Activated B cell treated with CpG ODN at 0.5 μM for 24 hours (primary cell): ENCODE data around the gene VEPH1. TPM values are rescaled to one million over a fixed set of nuclear protein-coding genes. Genes with fewer than 3 reads are reported as not detected.
"Not testable (repeated sequence)": the region's sequence is repeated elsewhere in the genome, so short reads cannot be mapped to it uniquely, and the experiment has no call there.

Experiments used
- ATAC-seq: fragments of 200-7000 bp; cut with Tn5 transposase; one replicate; pipeline ENCODE4 v1.10.0; 2021; ENCODE audit warnings: low read depth, mild to moderate bottlenecking, moderate library complexity
- CTCF ChIA-PET: fragments of 350-600 bp; sonication (Branson Sonifier 250); formaldehyde crosslinking; loops from one replicate; lab custom pipeline; 2021; ENCODE audit warnings: antibody characterized with exemption; lab: Charles Lee
- POLR2A ChIA-PET: fragments of 350-600 bp; sonication (Branson Sonifier 250); formaldehyde crosslinking; loops from one replicate; lab custom pipeline; 2021; ENCODE audit warnings: antibody characterized with exemption; lab: Charles Lee
- DNase-seq: peaks from one replicate; pipeline ENCODE4 v3.0.0; 2022
- H3K27ac Mint-ChIP-seq: one replicate; pipeline ENCODE4 v1.8.0; 2020; ENCODE audit warnings: mixed read lengths
- H3K27me3 Mint-ChIP-seq: one replicate; pipeline ENCODE4 v1.8.0; 2021; ENCODE audit warnings: mixed read lengths
- H3K36me3 Mint-ChIP-seq: one replicate; pipeline ENCODE4 v1.8.0; 2021; ENCODE audit warnings: low read depth, mixed read lengths
- H3K4me1 Mint-ChIP-seq: one replicate; pipeline ENCODE4 v1.8.0; 2021; ENCODE audit warnings: mixed read lengths
- H3K4me3 Mint-ChIP-seq: one replicate; pipeline ENCODE4 v1.8.0; 2020; ENCODE audit warnings: mild to moderate bottlenecking, mixed read lengths
- H3K9me3 Mint-ChIP-seq: one replicate; pipeline ENCODE4 v1.8.0; 2020; ENCODE audit warnings: mixed read lengths
- intact Hi-C: fragments of 100-400 bp; cut with micrococcal nuclease; formaldehyde crosslinking; loops from one replicate; pipeline ENCODE4 v1.15.1; 2024
- total RNA-seq: library from RNA; stranded (reverse); gene quantifications from 2 replicates; pipeline ENCODE4 v1.2.3, GENCODE V29; 2022
- TF ChIP-seq, protein P1 (sequence below): fragments of 200-600 bp; IDR thresholded peaks from one replicate; pipeline ENCODE4 v1.8.0; 2022; ENCODE audit warnings: antibody characterized with exemption, mild to moderate bottlenecking

The VEPH1 gene
- total RNA-seq, 1 donor from 2014 or later, result not detected

DNA sequence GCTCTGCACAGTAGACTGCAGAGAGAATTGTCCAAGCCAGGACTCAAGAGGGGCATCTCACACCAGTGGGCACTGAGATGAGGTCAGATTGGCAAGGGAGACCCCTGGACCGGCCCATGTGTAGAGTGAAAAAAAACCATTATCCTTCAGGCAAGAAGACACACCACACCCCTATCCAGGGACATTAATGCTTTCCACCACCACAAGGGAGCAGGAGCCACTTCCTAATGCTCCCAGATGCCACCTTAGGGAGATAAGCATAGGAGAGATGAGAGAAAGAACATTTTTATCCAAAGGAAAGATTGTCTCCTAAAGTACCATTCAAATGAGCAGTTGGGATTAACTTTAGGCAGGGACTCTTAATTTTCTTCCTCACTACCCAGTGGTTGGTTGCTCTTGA, 176.2 kb downstream of the VEPH1 start:
- TF ChIP-seq, protein P1, sequence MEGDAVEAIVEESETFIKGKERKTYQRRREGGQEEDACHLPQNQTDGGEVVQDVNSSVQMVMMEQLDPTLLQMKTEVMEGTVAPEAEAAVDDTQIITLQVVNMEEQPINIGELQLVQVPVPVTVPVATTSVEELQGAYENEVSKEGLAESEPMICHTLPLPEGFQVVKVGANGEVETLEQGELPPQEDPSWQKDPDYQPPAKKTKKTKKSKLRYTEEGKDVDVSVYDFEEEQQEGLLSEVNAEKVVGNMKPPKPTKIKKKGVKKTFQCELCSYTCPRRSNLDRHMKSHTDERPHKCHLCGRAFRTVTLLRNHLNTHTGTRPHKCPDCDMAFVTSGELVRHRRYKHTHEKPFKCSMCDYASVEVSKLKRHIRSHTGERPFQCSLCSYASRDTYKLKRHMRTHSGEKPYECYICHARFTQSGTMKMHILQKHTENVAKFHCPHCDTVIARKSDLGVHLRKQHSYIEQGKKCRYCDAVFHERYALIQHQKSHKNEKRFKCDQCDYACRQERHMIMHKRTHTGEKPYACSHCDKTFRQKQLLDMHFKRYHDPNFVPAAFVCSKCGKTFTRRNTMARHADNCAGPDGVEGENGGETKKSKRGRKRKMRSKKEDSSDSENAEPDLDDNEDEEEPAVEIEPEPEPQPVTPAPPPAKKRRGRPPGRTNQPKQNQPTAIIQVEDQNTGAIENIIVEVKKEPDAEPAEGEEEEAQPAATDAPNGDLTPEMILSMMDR, result no peak
- intact Hi-C loops, result no loop called here
- Mint-ChIP-seq H3K4me3 (no peak overlapping the region), H3K9me3 (peaks cover 4% of the 10 kb centered on the region), H3K27me3 (no peaks in the 10 kb centered on the region), H3K4me1 (peaks cover 2% of the 10 kb centered on the region), H3K36me3 (no peaks in the 10 kb centered on the region), H3K27ac (no peak overlapping the region)
- POLR2A ChIA-PET, result no interaction called here
- DNase-seq (no peak), ATAC-seq (no peak)
- CTCF ChIA-PET, result no interaction called here

DNA sequence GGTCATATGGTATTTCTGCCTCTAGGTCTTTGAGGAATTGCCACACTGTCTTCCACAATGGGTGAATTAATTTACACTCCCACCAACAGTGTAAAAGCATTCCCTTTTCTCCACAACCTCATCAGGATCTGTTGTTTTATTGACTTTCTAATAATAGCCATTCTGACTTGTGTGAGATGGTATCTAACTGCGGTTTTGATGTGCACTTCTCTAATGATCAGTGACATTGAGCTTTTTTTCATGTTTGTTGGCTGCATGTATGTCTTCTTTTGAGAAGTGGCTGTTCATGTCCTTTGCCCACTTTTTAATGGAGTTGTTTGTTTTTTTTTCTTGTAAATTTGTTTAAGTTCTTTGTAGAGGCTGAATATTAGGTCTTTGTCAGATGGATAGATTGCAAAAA, 178.3 kb downstream of the VEPH1 start:
- intact Hi-C loops, H3K4me1 Mint-ChIP-seq, H3K4me3 Mint-ChIP-seq, H3K9me3 Mint-ChIP-seq, H3K27me3 Mint-ChIP-seq, ATAC-seq, DNase-seq, CTCF ChIA-PET, POLR2A ChIA-PET, H3K36me3 Mint-ChIP-seq, H3K27ac Mint-ChIP-seq: not testable (repeated sequence)

DNA sequence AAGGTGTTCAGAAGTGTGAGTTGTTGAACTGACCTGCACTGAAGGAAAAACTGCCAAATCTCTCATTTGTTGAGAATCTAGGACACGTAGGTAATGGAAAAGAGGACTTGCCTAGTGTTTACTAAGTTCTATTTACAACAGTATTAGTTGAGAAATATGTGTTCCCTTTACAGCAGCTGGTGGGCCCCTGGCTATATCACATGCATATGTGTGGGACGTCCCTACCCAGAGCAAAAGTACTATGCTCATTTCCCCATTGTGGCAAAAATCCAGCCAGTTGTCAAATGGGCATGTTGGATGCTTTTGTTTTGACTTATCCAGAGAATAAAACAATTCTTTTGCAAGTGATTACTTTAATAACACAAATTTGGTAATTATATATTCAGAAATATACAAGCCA, 179.9 kb downstream of the VEPH1 start:
- H3K9me3 Mint-ChIP-seq, result peaks cover 4% of the 10 kb centered on the region
- H3K4me1 Mint-ChIP-seq, result no peaks in the 10 kb centered on the region
- intact Hi-C loops, result no loop called here

DNA sequence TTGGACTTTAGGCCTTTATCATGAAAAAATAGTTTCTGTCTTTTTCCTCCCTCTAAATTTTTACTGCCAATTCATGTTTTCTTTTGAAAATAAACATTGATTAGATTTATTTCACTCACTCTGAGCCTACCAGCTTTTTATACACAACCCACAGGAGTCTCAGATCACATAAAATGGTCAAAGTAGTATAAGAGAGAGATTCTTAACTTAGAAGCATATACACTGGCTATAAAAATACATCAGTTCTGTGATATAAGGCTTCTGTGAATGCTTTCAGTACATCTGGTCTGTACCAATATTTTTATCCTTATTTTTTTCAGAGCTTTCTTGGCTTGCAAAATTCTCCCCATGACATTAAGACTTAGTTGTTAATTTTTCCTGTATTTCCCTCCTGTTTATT, 183.5 kb downstream of the VEPH1 start:
- no peaks in the 10 kb centered on the region for H3K36me3 Mint-ChIP-seq
- ChIA-PET POLR2A (no interaction called here), CTCF (no interaction called here)
- H3K27me3 Mint-ChIP-seq, result no peaks in the 10 kb centered on the region
- intact Hi-C loops, result no loop called here
- ATAC-seq (no peak), DNase-seq (no peak)
- H3K4me3 Mint-ChIP-seq, result no peak overlapping the region
- no peaks in the 10 kb centered on the region for H3K4me1 Mint-ChIP-seq
- TF ChIP-seq, protein P1, result no peak
- H3K27ac Mint-ChIP-seq, result no peak overlapping the region
- H3K9me3 Mint-ChIP-seq, result no peaks in the 10 kb centered on the region

More for the DNA sequence above, 179.9 kb downstream of the VEPH1 start:
- Mint-ChIP-seq H3K4me3 (no peak overlapping the region), H3K27me3 (no peaks in the 10 kb centered on the region), H3K36me3 (no peaks in the 10 kb centered on the region), H3K27ac (no peak overlapping the region)
- CTCF ChIA-PET, result no interaction called here
- ATAC-seq (no peak), DNase-seq (no peak)
- POLR2A ChIA-PET, result no interaction called here
- TF ChIP-seq, protein P1, result no peak

DNA sequence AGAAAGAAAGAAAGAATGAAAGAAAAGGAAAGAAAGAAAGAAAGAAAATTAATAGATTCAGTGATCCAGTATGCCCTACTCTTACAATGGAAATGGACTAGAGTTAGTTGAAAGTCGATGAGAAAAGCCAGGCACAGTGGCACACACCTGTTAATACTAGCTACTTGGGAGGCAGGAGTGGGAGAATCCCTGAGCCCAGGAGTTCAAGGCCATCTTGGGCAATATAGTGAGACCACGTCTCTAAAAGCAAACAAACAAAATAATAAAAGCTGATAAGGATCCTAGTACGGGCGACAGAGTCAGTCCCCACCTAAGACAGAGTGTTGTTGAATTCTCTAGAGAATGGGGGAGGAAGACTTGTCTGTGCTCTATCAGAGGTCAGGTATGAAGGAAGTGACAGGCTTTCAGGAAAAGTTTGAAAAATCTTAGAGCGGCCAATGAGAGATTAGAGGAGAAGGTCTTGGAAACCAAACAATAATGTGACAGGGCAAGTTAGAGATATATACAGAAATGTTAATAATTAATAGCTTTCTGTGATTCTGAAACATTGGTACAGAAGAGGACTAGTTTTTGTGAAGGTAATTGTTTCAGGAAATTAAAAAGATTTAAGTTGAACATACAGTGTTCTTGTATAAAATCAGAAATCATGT, 184.5 kb downstream of the VEPH1 start:
- no peaks in the 10 kb centered on the region for H3K4me1 Mint-ChIP-seq
- ATAC-seq, result no peak
- no peaks in the 10 kb centered on the region for H3K9me3 Mint-ChIP-seq
- POLR2A ChIA-PET, result no interaction called here
- no peak overlapping the region for H3K27ac Mint-ChIP-seq
- intact Hi-C loops, result no loop called here
- H3K4me3 Mint-ChIP-seq, result no peak overlapping the region
- DNase-seq, result no peak
- CTCF ChIA-PET, result no interaction called here
- peaks cover under 1% of the 10 kb centered on the region for H3K27me3 Mint-ChIP-seq
- TF ChIP-seq, protein P1, result no peak
- no peaks in the 10 kb centered on the region for H3K36me3 Mint-ChIP-seq

DNA sequence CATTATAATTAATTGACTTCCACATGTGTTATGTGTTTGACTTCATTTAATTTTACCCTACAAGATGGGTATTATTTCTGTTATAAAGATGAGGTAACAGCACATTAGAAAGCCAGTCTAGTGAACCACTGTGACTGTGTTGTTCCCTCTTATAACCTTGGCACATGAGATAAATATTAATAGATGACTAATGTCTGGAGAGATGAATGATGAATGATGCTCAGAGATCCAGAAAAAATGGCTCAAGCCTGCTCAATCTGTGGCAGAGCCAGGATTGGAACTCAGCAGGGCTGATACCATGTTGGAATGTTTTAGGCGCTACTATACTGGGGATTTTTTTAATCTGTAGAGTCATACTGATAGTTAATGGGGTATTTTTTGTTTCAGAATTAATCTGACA, 185.3 kb downstream of the VEPH1 start:
- no peaks in the 10 kb centered on the region for H3K9me3 Mint-ChIP-seq
- H3K4me3 Mint-ChIP-seq, result no peak overlapping the region
- intact Hi-C loops, result no loop called here
- CTCF ChIA-PET, result no interaction called here
- no peak for DNase-seq
- TF ChIP-seq, protein P1, result no peak
- no peak overlapping the region for H3K27ac Mint-ChIP-seq
- H3K27me3 Mint-ChIP-seq, result peaks cover 3% of the 10 kb centered on the region
- no peak for ATAC-seq
- no peaks in the 10 kb centered on the region for H3K4me1 Mint-ChIP-seq
- H3K36me3 Mint-ChIP-seq, result no peaks in the 10 kb centered on the region
- POLR2A ChIA-PET, result no interaction called here
